GM21360 (cell line): ENCODE results near the gene CLPSL1.

Experiments used
- ATAC-seq: cut with Tn5 transposase; IDR thresholded peaks from one replicate; pipeline ENCODE4 v1.9.1; 2021; ENCODE audit warnings: mild to moderate bottlenecking, moderate library complexity; ENCODE audit not compliant: unreplicated experiment

Gene CLPSL1

GRCh38 chr6:35795453-35796071 lies 14.7 kb downstream of the CLPSL1 start:
- no peak for ATAC-seq

DNA sequence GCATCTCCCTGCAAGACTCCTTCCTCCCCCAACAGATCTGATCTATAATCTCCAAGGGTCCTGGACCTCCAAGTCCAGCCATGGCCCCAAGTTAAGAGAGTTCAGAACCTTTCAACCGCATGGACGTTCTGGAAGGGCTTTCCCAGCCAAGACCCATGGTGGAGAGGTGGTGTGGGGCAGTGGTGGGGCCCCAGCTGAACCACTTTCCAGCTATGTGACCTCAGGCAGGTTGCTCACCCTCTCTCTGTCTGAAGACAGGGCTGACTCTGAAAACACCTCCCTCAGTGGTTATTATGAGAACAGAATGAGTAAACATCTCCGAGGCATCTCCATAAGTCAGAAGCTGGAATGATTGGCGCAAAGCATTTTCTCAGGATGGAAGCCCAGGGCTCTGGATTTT lies 15.4 kb downstream of the CLPSL1 start:
- no peak for ATAC-seq

DNA sequence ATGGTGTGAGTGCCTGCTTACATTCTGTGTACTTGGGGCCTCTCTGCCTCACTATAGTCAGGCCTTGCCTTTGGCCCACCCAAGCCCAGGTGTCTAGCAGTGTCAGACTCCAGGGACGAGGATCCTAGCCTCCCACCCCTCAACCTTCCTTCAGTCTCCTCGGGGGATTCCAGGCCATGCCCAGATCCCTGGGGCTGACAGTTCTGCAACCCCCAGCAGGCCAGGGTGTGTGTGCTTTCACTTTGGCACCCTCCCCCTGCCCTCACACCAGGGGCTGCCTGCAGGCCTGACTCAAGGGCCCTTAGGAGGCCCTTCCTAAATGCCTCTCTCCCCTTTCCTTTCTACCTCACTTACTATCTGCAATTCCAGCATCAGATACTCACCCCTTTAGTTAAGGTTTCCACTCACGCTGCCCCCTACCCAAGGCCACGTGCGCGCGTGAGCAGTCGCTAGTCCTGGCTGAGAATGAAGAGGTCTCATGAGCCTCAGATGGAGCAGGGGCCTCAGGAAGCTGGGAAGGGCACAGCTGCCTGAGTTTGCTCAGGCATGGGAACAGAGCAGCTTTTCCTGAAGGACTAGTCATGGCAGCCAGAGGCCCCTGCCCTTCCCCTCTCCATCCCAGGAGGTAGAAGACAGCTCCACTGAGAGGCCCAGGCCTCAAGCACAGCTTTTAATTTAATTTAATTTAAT lies 17.2 kb downstream of the CLPSL1 start:
- no peak for ATAC-seq

DNA sequence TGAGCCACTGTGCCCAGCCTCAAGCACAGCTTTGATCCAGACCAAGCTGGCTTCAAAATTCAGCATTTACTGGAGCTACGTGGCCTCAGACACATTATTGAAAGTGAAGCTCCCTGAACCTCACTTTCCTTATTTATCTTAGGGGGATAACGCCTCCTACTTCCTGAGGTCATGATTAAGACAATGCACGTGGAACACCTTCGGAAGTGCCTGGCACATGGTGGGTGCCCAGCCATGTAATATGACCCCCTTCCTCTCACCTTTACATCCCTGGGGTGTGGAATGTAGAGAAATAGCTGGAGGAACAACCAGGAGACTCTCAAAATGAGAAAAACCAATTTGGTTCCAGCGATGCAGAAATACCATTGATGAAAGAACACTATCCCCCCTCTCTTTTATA lies 17.9 kb downstream of the CLPSL1 start:
- no peak for ATAC-seq

DNA sequence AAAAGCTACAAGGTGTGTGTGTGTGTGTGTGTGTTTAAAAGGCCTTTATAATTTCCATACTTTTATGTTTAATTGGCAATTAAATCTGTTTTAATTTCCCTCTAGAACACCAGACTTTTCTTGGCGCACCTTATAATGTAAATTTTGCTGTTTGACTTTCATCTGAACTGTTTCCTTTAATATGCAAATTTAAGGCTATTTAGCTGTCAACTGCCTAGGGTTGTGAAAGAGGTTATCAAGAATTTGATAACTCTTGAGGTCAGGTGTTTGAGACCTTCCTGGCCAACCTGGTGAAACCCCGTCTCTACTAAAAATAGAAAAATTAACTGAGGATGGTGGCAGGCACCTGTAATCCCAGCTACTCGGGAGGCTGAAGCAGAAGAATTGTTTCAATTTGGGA lies 20.3 kb downstream of the CLPSL1 start:
- no peak for ATAC-seq

DNA sequence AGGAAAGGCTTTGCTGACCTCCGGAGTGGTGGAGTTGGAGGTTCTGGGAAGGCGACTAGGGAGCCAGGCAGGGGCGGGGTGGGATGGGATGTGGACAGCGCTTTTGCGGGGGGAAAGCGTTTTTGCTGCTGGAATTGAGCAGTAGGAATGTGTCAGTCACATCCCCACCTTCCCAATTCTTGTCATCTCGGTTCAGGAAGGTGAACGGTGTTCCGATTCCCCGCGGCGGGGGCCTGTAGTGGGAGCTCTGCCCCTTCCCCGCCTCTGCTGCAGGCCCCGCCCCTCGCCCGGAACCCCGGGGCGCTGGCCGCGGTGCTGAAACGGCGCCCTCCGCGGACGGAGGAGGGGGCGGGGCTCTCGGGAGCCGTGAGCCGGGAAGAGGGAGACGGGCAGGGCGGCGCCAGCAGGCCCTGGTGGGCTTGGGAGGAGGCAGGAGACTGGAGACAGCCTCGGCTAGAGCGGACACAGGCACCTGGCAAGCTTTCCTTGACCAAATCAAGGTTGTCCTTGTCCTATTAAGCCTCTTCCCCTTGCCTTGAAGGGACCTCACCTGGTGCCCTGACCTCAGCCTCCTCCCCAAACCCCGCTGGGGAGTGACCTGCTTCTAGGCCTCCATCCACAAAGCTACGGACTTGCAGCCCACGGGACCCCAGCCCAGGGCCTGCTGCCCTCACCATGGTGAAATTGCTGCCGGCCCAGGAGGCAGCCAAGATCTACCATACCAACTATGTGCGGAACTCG lies 24.3 kb downstream of the CLPSL1 start, which contains the start of gene LHFPL5:
LHFPL5 (plus strand) TSS at position 357 of the 741 bp plus-strand sequence; CDS start at position 676, 319 bp downstream.
- no peak for ATAC-seq

DNA sequence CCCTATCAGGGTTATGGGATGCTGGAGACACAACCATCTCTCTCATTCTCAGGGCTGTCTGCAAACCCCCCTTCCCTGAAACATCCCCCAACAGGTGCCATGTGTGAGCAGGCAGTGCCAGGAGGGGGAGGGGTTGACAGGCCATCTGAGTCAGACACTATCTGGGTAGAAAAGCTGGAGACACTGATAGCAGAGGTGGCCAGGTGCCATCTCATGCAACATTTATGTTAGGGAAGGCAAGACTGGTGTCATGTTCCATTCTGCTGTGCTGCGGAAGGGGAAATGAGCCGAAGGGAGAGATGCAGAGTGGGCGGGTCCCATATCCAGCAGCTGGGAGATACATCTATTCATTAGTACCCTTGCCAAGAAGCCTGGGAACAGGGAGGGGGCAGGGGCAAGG lies 27.9 kb downstream of the CLPSL1 start:
- no peak for ATAC-seq

GRCh38 chr6:35809809-35810208 lies 29.0 kb downstream of the CLPSL1 start:
- no peak for ATAC-seq

GRCh38 chr6:35810971-35811698 lies 30.3 kb downstream of the CLPSL1 start:
- ATAC-seq, result no peak

GRCh38 chr6:35811699-35811995 lies 30.8 kb downstream of the CLPSL1 start:
- ATAC-seq, result no peak

GRCh38 chr6:35817515-35817914 lies 36.7 kb downstream of the CLPSL1 start:
- no peak for ATAC-seq

- no peak for ATAC-seq
Observed at GRCh38 chr6:35823601-35824000, 42.8 kb downstream of the CLPSL1 start.

DNA sequence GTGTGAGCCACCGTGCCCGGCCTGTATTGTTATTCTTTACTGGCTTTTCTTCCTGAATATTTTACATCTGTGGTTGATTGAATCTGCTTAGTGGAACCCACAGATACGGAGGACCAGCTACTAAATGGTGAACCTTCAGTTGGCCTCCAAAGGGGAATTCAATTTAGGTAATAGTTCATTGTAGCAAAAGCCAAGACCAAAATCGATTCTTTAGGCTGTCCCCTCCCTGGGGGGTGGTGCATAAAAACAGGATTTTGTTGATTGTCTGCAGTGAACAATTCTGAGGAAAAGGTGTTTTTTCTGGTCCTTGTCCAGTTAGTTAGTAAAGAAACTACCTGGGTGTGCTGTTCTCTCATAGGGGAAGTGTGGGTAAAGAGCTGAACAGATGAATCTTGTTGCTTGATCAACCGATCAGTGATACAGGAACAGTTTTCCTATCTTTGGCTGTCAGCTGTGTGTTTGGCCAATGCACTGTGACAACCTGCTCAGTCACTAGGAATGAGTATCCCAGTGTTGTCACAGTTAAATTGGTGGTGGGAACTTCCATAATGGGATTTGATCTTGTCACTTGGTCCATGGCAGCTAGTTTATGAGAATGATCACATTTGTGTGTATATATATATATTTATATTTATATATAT lies 43.9 kb downstream of the CLPSL1 start:
- ATAC-seq, result no peak

- no peak for ATAC-seq
Observed at GRCh38 chr6:35829306-35829705, 48.5 kb downstream of the CLPSL1 start.

DNA sequence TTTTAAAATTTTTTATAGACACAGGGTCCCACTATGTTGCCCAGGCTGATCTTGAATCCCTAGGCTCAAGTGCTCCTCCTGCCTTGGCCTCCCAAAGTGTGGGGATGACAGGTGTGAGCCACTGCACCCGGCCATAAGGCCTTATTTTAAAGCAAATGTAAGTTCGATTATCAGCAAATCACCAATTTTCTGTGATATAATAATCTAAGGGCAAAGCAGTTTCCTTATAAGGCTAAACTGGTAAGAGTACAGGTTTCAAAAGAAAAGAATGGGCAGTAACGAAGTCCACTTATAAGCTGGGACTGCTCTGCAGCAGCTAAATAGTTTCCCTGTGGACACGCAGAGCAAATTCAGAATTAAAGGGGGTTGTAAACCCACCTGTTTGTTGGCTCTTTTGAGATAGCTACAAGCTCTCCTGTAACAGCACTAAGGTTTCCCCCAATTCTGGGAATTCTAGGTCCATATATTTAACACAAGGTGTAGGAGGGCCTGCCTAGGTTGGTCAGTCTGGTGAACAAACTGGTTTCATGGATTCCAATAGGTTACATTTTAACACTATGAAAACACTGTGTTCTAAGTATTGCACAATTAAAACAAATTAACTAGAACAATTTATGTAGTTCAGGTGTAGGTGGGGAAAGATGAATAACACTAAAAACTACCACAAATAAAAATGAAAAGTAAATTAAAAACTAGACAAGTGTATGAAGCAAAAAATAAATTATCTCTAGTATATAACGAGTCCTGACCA lies 50.6 kb downstream of the CLPSL1 start:
- ATAC-seq, result no peak

DNA sequence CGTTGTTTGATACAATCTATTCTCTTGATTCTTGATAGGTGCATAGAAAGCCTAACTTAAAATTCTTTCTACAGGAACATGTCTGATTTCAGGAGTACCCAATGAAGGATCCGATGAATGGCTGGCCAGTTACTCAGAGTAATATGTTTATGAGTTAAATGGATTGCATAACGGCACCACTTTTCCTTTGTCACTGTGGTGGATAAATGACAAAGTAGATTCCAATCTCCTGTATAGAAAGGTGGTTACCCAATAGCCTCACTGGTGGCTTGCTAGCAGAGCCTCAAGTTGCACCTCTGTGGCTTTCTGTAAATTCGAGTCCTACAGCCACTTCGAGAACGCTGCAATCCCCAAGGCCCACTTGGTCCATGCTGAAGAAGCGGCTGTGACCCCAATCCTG lies 52.7 kb downstream of the CLPSL1 start:
- no peak for ATAC-seq
